ENCODE measurements around the gene KCNMB1.

DNA sequence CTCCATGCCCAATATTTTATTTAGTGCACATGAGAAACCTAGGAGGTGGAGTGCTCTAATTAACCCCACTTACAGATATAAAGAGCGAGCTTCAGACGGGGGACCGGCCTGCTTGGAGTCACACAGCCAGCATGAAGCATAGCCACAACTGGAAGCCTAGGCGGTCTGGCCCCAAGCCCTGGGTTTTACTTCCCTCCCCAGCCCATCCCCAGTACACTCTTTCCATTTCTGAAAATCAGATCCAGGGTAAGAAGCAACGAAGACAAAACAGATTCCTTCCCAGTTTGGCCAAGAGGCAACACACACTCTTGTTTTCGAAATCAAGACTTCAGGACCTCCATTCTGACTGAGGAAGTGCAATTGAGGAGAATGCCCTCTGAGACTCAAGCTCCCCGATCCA, 27.1 kb downstream of the KCNMB1 start:
- TF ChIP-seq, protein P1, sequence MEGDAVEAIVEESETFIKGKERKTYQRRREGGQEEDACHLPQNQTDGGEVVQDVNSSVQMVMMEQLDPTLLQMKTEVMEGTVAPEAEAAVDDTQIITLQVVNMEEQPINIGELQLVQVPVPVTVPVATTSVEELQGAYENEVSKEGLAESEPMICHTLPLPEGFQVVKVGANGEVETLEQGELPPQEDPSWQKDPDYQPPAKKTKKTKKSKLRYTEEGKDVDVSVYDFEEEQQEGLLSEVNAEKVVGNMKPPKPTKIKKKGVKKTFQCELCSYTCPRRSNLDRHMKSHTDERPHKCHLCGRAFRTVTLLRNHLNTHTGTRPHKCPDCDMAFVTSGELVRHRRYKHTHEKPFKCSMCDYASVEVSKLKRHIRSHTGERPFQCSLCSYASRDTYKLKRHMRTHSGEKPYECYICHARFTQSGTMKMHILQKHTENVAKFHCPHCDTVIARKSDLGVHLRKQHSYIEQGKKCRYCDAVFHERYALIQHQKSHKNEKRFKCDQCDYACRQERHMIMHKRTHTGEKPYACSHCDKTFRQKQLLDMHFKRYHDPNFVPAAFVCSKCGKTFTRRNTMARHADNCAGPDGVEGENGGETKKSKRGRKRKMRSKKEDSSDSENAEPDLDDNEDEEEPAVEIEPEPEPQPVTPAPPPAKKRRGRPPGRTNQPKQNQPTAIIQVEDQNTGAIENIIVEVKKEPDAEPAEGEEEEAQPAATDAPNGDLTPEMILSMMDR (IDR thresholded peaks at IDR 0.05; ENCODE audit: insufficient read depth, low read length): no peak
- no peak for TF ChIP-seq GABPA (IDR thresholded peaks at IDR 0.05; ENCODE audit: low read depth)
